Uterus (tissue), 4 donors: Measurements from ENCODE around the gene GPR158. TPM values are rescaled to one million over a fixed set of nuclear protein-coding genes. Genes with fewer than 3 reads are reported as not detected.
"Not testable (repeated sequence)": the region's sequence is repeated elsewhere in the genome, so short reads cannot be mapped to it uniquely, and the experiment has no call there.

Experiments used
- DNase-seq, 2 donors: peaks; one replicate each; pipeline ENCODE4 v3.0.0-alpha.2; 2019 to 2020
- H3K27ac ChIP-seq, 2 donors: fragments of 200-600 bp; sonication (generic); 1 replicate in 1 of 2; 2 replicates in 1 of 2; pipeline ENCODE4 v1.5.1; 2016 to 2018
- H3K27me3 ChIP-seq, 2 donors: fragments of 200-600 bp; sonication (generic); one replicate each; pipeline ENCODE4 v1.5.1; 2018 to 2019; ENCODE audit warnings: control low read depth in 1 of 2
- H3K36me3 ChIP-seq, 2 donors: fragments of 200-600 bp; sonication (generic); one replicate each; pipeline ENCODE4 v1.5.1; 2019; ENCODE audit warnings: control low read depth in 1 of 2
- H3K4me1 ChIP-seq, 2 donors: fragments of 200-600 bp; sonication (generic); one replicate each; pipeline ENCODE4 v1.5.1; 2018 to 2019; ENCODE audit warnings: control low read depth in 1 of 2
- H3K4me3 ChIP-seq, 2 donors: fragments of 200-600 bp; sonication (generic); 1 replicate in 1 of 2; 2 replicates in 1 of 2; pipeline ENCODE4 v1.5.1; 2018 to 2019; ENCODE audit warnings: mild to moderate bottlenecking in 1 of 2
- H3K9me3 ChIP-seq, 2 donors: fragments of 200-600 bp; sonication (generic); one replicate each; pipeline ENCODE4 v1.5.1; 2019; ENCODE audit warnings: control low read depth in 1 of 2
- CTCF ChIP-seq, 4 experiments: fragments of 200-600 bp in 2 of 4; fragments of 450-650 bp in 2 of 4; sonication (generic) in 2 of 4; IDR thresholded peaks; one replicate each; pipeline ENCODE4 v1.5.1; 2016 to 2019; ENCODE audit warnings: antibody characterized with exemption in 4 of 4, mild to moderate bottlenecking in 2 of 4, moderate library complexity in 1 of 4
- POLR2A ChIP-seq, 2 donors: fragments of 450-650 bp; IDR thresholded peaks; one replicate each; pipeline ENCODE4 v1.6.1; 2016; ENCODE audit warnings: antibody characterized with exemption in 2 of 2, mild to moderate bottlenecking in 1 of 2, moderate library complexity in 1 of 2
- intact Hi-C: fragments of 100-400 bp; cut with DNase I; formaldehyde crosslinking; loops from one replicate; pipeline ENCODE4 v1.15.1; 2023; ENCODE audit warnings: low total_unique reads
- total RNA-seq, 4 donors: library from RNA; depleted of rRNA in 3 of 4; stranded (reverse); fragments of >200 nt in 3 of 4; gene quantifications; one replicate each; pipeline versions ENCODE4 v1.1.0 to v1.2.4, GENCODE V29; 2014 to 2023
- donor health status: DM: yes; HTN: yes; CAD: no.

GPR158 gene
- total RNA-seq, 4 donors from 2014 or later = 0.07 TPM; not detected in 3

DNA sequence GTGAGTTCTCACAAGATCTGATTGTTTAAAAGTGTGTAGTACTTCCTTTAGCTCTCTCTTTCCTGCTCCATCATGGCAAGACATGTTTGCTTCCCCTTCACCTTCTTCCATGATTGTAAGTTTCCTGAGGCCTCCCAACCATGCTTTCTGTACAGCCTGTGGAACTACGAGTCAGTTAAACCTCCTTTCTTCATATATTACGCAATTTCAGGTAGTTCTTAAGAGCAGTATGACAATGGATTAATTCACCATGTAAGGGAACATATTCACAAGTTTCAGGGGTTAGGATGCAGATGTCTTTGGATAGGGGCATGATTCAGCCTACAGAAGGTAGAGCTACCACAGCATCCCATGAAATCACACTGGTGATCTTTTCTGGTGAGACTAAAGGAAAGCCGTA is 174.7 kb downstream of the GPR158 start:
- DNase-seq = no peak
- H3K4me1 ChIP-seq = no peaks in the 10 kb centered on the region
- no peak overlapping the region for H3K4me3 ChIP-seq
- H3K9me3 ChIP-seq = no peaks in the 10 kb centered on the region
- no peak overlapping the region for H3K27ac ChIP-seq
- no peaks in the 10 kb centered on the region for H3K27me3 ChIP-seq
- no peaks in the 10 kb centered on the region for H3K36me3 ChIP-seq
- intact Hi-C loops = no loop called here
- TF ChIP-seq CTCF (IDR thresholded peaks at IDR 0.05) = no peak
- no peak for TF ChIP-seq POLR2A (IDR thresholded peaks at IDR 0.05)

- intact Hi-C loops = no loop called here
- Histone ChIP-seq H3K27me3 (no peaks in the 10 kb centered on the region), H3K36me3 (no peaks in the 10 kb centered on the region), H3K9me3 (no peaks in the 10 kb centered on the region), H3K4me1 (no peaks in the 10 kb centered on the region), H3K27ac (no peak overlapping the region), H3K4me3 (no peak overlapping the region)
- TF ChIP-seq POLR2A (IDR thresholded peaks at IDR 0.05) = no peak
- no peak for TF ChIP-seq CTCF (IDR thresholded peaks at IDR 0.05)
- no peak for DNase-seq
These were observed 181.8 kb downstream of the GPR158 start for GRCh38 chr10:25356609-25357008.

DNA sequence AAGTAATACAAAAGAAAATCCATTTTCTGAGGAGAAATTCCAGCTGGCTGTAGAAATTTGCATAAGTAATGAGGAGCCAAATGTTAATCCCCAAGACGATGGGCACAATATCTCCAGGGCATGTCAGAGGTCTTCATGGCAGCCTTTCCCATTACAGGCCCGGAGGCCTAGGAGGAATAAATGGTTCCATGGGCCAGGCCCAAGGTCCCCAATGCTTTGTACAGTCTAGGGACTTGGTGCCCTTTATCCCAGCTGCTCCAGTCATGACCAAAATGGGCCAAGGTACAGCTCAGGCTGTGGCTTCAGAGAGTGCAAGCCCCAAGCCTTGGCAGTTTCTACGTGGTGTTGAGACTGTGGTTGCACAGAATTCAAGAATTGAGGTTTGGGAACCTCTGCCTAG is 182.5 kb downstream of the GPR158 start:
- Histone ChIP-seq H3K4me3 (no peak overlapping the region), H3K4me1 (no peaks in the 10 kb centered on the region), H3K36me3 (no peaks in the 10 kb centered on the region), H3K9me3 (no peaks in the 10 kb centered on the region), H3K27me3 (no peaks in the 10 kb centered on the region), H3K27ac (no peak overlapping the region)
- DNase-seq = no peak
- intact Hi-C loops = no loop called here
- TF ChIP-seq CTCF (IDR thresholded peaks at IDR 0.05) (no peak), POLR2A (IDR thresholded peaks at IDR 0.05) (no peak)

GRCh38 chr10:25382029-25382810 is 207.4 kb downstream of the GPR158 start:
- Histone ChIP-seq H3K9me3 (no peaks in the 10 kb centered on the region), H3K27me3 (no peaks in the 10 kb centered on the region), H3K4me3 (no peak overlapping the region), H3K27ac (no peak overlapping the region), H3K4me1 (no peaks in the 10 kb centered on the region), H3K36me3 (no peaks in the 10 kb centered on the region)
- TF ChIP-seq POLR2A (IDR thresholded peaks at IDR 0.05) = no peak
- no peak for TF ChIP-seq CTCF (IDR thresholded peaks at IDR 0.05)
- no peak for DNase-seq
- intact Hi-C loops = no loop called here

DNA sequence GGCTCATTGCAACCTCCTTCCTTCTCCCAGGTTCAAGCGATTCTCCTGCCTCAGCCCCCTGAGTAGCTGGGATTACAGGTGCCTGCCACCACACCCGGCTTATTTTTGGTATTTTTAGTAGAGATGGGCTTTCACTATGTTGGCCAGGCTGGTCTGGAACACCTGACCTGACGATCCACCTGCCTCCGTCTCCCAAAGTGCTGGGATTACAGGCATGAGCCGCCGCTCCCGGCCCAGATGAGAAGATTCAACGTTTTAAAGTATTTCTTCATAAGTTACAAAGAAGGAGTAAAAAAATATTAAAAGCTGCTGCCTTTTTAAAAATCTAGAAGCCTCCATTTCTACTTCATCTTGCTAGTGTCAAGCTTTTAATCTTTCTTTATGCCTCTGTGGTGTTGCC is 208.1 kb downstream of the GPR158 start:
- not testable (repeated sequence) for DNase-seq

More for the DNA sequence above, 208.1 kb downstream of the GPR158 start:
- intact Hi-C loops, H3K9me3 ChIP-seq, H3K4me3 ChIP-seq, H3K36me3 ChIP-seq, H3K27ac ChIP-seq, H3K27me3 ChIP-seq, H3K4me1 ChIP-seq: not testable (repeated sequence)
